Esophagus squamous epithelium (tissue), 4 donors: ENCODE data around the gene GJA1.

Experiments used
- POLR2A ChIP-seq, 4 donors: fragments of 450-650 bp; IDR thresholded peaks; one replicate each; pipeline ENCODE4 v1.6.1; 2017; ENCODE audit warnings: antibody characterized with exemption in 4 of 4, mild to moderate bottlenecking in 4 of 4, moderate library complexity in 3 of 4
- TF ChIP-seq, protein P1 (sequence below), 6 experiments: fragments of 450-650 bp in 4 of 6; fragments of 200-600 bp in 2 of 6; sonication (generic) in 2 of 6; IDR thresholded peaks; one replicate each; pipeline ENCODE4 v1.5.1; 2016 to 2019; ENCODE audit warnings: antibody characterized with exemption in 6 of 6, mild to moderate bottlenecking in 4 of 6, moderate library complexity in 4 of 6

DNA sequence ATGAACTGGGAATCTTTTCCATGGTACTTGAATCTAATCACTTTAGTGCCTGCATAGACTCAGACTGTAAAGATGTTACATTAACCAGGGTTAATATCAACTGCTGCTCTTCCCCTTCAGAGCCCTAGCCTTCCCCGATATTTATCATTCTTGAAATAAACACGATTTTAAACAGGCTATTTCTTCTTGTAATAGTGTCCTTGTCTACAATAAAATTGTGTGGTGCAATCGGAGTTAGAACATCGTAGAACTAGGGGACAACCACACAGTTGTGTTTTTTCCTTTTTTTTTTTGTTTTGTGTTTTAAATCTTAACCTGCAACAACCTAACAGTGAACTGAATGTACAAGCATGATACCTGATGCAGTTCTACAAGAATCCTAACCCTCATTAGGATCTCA is 4.5 kb downstream of the GJA1 start:
- TF ChIP-seq, protein P1, sequence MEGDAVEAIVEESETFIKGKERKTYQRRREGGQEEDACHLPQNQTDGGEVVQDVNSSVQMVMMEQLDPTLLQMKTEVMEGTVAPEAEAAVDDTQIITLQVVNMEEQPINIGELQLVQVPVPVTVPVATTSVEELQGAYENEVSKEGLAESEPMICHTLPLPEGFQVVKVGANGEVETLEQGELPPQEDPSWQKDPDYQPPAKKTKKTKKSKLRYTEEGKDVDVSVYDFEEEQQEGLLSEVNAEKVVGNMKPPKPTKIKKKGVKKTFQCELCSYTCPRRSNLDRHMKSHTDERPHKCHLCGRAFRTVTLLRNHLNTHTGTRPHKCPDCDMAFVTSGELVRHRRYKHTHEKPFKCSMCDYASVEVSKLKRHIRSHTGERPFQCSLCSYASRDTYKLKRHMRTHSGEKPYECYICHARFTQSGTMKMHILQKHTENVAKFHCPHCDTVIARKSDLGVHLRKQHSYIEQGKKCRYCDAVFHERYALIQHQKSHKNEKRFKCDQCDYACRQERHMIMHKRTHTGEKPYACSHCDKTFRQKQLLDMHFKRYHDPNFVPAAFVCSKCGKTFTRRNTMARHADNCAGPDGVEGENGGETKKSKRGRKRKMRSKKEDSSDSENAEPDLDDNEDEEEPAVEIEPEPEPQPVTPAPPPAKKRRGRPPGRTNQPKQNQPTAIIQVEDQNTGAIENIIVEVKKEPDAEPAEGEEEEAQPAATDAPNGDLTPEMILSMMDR (IDR thresholded peaks at IDR 0.05) = no peak
- no peak for TF ChIP-seq POLR2A (IDR thresholded peaks at IDR 0.05)
